IMR-90 (cell line): Measurements from ENCODE around the gene DAAM1. TPM values are rescaled to one million over a fixed set of nuclear protein-coding genes. Genes with fewer than 3 reads are reported as not detected.

Experiments
- ATAC-seq: fragments of 200-7000 bp; cut with Tn5 transposase; 2 replicates; pipeline ENCODE4 v1.9.1; 2020; ENCODE audit warnings: low read depth, mild to moderate bottlenecking, moderate library complexity
- BruUV-seq: library from RNA; stranded (reverse); fragments of 400-500 nt; replicated peaks from 2 replicates; lab custom pipeline; 2021; lab: Mats Ljungman, UMichigan
- CTCF ChIA-PET: fragments of 300-600 bp; formaldehyde crosslinking; extraction: SDS; loops from one replicate; lab custom pipeline; 2021; ENCODE audit warnings: antibody characterized with exemption; lab: Yijun Ruan, JAX
- POLR2A ChIA-PET: fragments of 300-600 bp; sonication (Branson Sonifier 250); formaldehyde crosslinking; loops from one replicate; lab custom pipeline; 2022; ENCODE audit warnings: antibody characterized with exemption; ENCODE audit not compliant: unreplicated experiment; lab: Charles Lee
- DNase-seq: peaks from one replicate; pipeline ENCODE4 v3.0.0; 2013
- H2AFZ ChIP-seq: replicated peaks from 2 replicates; pipeline ENCODE3; 2013; ENCODE audit warnings: low read length, mild to moderate bottlenecking; ENCODE audit not compliant: poor library complexity
- H2AK5ac ChIP-seq: 2 replicates; pipeline ENCODE4 v1.6.1; 2013; ENCODE audit warnings: low read depth, low read length, inconsistent platforms
- H2AK9ac ChIP-seq: replicated peaks from 2 replicates; pipeline ENCODE3; 2013; ENCODE audit warnings: mild to moderate bottlenecking, low read depth, low read length, moderate library complexity; ENCODE audit not compliant: poor library complexity
- H2BK120ac ChIP-seq: 2 replicates; pipeline ENCODE4 v1.6.1; 2013; ENCODE audit warnings: low read depth, low read length, inconsistent platforms
- H2BK15ac ChIP-seq: 3 replicates; pipeline ENCODE4 v1.6.1; 2013; ENCODE audit warnings: low read depth, low read length, inconsistent platforms
- H2BK20ac ChIP-seq: 2 replicates; pipeline ENCODE4 v1.6.1; 2013; ENCODE audit warnings: low read depth, mild to moderate bottlenecking, inconsistent platforms, low read length, moderate library complexity
- H2BK5ac ChIP-seq: 2 replicates; pipeline ENCODE4 v1.6.1; 2013; ENCODE audit warnings: mild to moderate bottlenecking, low read depth, low read length, inconsistent platforms; ENCODE audit not compliant: poor library complexity, severe bottlenecking
- H3K14ac ChIP-seq: replicated peaks from 2 replicates; pipeline ENCODE4 v1.6.1; 2013; ENCODE audit warnings: low read depth, low read length, inconsistent platforms
- H3K18ac ChIP-seq: 2 replicates; pipeline ENCODE4 v1.6.1; 2013; ENCODE audit warnings: low read depth, low read length, control low read depth
- H3K23ac ChIP-seq: 2 replicates; pipeline ENCODE4 v1.6.1; 2013; ENCODE audit warnings: low read depth, low read length, inconsistent platforms
- H3K27ac ChIP-seq: 2 replicates; pipeline ENCODE4 v1.5.1; 2013; ENCODE audit warnings: mild to moderate bottlenecking, control low read depth, low read length; ENCODE audit not compliant: insufficient read depth
- H3K27me3 ChIP-seq: 2 replicates; pipeline ENCODE4 v1.6.1; 2013; ENCODE audit warnings: low read length; ENCODE audit not compliant: control insufficient read depth, insufficient read depth
- H3K36me3 ChIP-seq: 2 replicates; pipeline ENCODE4 v1.6.1; 2013; ENCODE audit warnings: low read length, mixed read lengths; ENCODE audit not compliant: control insufficient read depth, insufficient read depth
- H3K4ac ChIP-seq: 2 replicates; pipeline ENCODE4 v1.6.1; 2013; ENCODE audit warnings: low read depth, low read length, inconsistent platforms
- H3K4me1 ChIP-seq: 2 replicates; pipeline ENCODE4 v1.6.1; 2013; ENCODE audit warnings: low read length, mixed read lengths; ENCODE audit not compliant: control insufficient read depth, insufficient read depth
- H3K4me2 ChIP-seq: 2 replicates; pipeline ENCODE4 v1.6.1; 2013; ENCODE audit warnings: low read depth, mild to moderate bottlenecking, control low read depth, low read length, moderate library complexity
- H3K4me3 ChIP-seq: 2 replicates; pipeline ENCODE4 v1.5.1; 2013; ENCODE audit warnings: low read depth, mild to moderate bottlenecking, control low read depth, low read length, moderate library complexity; ENCODE audit not compliant: insufficient read depth
- H3K56ac ChIP-seq: 2 replicates; pipeline ENCODE4 v1.6.1; 2013; ENCODE audit warnings: low read length, inconsistent platforms; ENCODE audit not compliant: insufficient read depth; ENCODE audit errors: extremely low read depth
- H3K79me1 ChIP-seq, 2 experiments: 2 replicates each; pipeline ENCODE4 v1.6.1; 2013; ENCODE audit warnings: low read length in 2 of 2, inconsistent platforms in 1 of 2, low read depth in 1 of 2
- H3K9ac ChIP-seq: 2 replicates; pipeline ENCODE4 v1.6.1; 2013; ENCODE audit warnings: low read depth, low read length, control low read depth
- H3K9me1 ChIP-seq: 2 replicates; pipeline ENCODE4 v1.6.1; 2013; ENCODE audit warnings: low read length, inconsistent platforms; ENCODE audit not compliant: insufficient read depth
- H3K9me3 ChIP-seq: 2 replicates; pipeline ENCODE4 v1.6.1; 2013; ENCODE audit warnings: low read length; ENCODE audit not compliant: control insufficient read depth, insufficient read depth
- H4K20me1 ChIP-seq: 2 replicates; pipeline ENCODE4 v1.6.1; 2013; ENCODE audit warnings: low read length, inconsistent platforms; ENCODE audit not compliant: insufficient read depth
- H4K5ac ChIP-seq: 2 replicates; pipeline ENCODE4 v1.6.1; 2013; ENCODE audit warnings: mild to moderate bottlenecking, low read depth, low read length, control low read depth
- H4K8ac ChIP-seq, 2 experiments: 2 replicates each; pipeline ENCODE4 v1.6.1; 2013; ENCODE audit warnings: low read depth in 2 of 2, low read length in 2 of 2, control low read depth in 1 of 2, inconsistent platforms in 1 of 2
- H4K91ac ChIP-seq: 2 replicates; pipeline ENCODE4 v1.6.1; 2013; ENCODE audit warnings: low read depth, low read length, inconsistent platforms; ENCODE audit not compliant: insufficient read depth
- CEBPB ChIP-seq: IDR thresholded peaks from 2 replicates; pipeline ENCODE4 v1.6.1; 2012; ENCODE audit warnings: low read depth, low read length, improper control_type of control experiment
- CHD1 ChIP-seq: IDR thresholded peaks from 2 replicates; pipeline ENCODE4 v1.6.1; 2012; ENCODE audit warnings: low read depth, low read length, improper control_type of control experiment
- FOS ChIP-seq: fragments of 150-350 bp; IDR thresholded peaks from 2 replicates; pipeline ENCODE4 v1.6.1; 2016; ENCODE audit warnings: low read depth, low read length
- MAFK ChIP-seq: IDR thresholded peaks from 2 replicates; pipeline ENCODE4 v1.6.1; 2012; ENCODE audit warnings: low read depth, low read length, improper control_type of control experiment
- MXI1 ChIP-seq: IDR thresholded peaks from 2 replicates; pipeline ENCODE4 v1.6.1; 2012; ENCODE audit warnings: low read depth, mild to moderate bottlenecking, low read length, moderate library complexity, borderline replicate concordance
- NFE2L2 ChIP-seq: fragments of 150-350 bp; IDR thresholded peaks from 2 replicates; pipeline ENCODE4 v1.6.1; 2016; ENCODE audit warnings: low read depth, mild to moderate bottlenecking, low read length
- POLR2A ChIP-seq: IDR thresholded peaks from 2 replicates; pipeline ENCODE4 v1.6.1; 2012; ENCODE audit warnings: mild to moderate bottlenecking, low read depth, low read length
- RCOR1 ChIP-seq: IDR thresholded peaks from 2 replicates; pipeline ENCODE4 v1.6.1; 2012; ENCODE audit warnings: mild to moderate bottlenecking, low read length, improper control_type of control experiment; ENCODE audit not compliant: insufficient replicate concordance
- RFX5 ChIP-seq: IDR thresholded peaks from 2 replicates; pipeline ENCODE4 v1.8.0; 2012; ENCODE audit warnings: low read depth, mild to moderate bottlenecking, low read length, moderate library complexity
- USF2 ChIP-seq: fragments of 150-350 bp; IDR thresholded peaks from 2 replicates; pipeline ENCODE4 v1.6.1; 2017; ENCODE audit warnings: mild to moderate bottlenecking, antibody characterized with exemption, low read length, low read depth
- WGBS, 2 experiments: methylation state at CpG; one replicate each; pipeline versions ENCODE4 v1.1.5 to v1.1.7; 2013; ENCODE audit warnings: missing lambda C conversion rate in 2 of 2; ENCODE audit not compliant: insufficient read length in 1 of 2; ENCODE audit errors: extremely low coverage in 2 of 2; 5-methylcytosine and 5-hydroxymethylcytosine counted together
- dilution Hi-C: fragments of 300-500 bp; cut with HindIII; formaldehyde crosslinking; loops from one replicate; pipeline ENCODE4 v1.14.3; 2018; ENCODE audit warnings: low sequenced_read_pairs; ENCODE audit not compliant: unreplicated experiment
- in situ Hi-C: fragments of 300-500 bp; cut with MboI; formaldehyde crosslinking; loops from 3 replicates; pipeline ENCODE4 v1.14.3; 2019; ENCODE audit warnings: low sequenced_read_pairs, inconsistent platforms, mixed read lengths
- intact Hi-C: fragments of 100-400 bp; cut with micrococcal nuclease; formaldehyde crosslinking; loops from 2 replicates; pipeline ENCODE4 v1.10.0; 2022
- polyA plus RNA-seq, 3 experiments: library from polyadenylated mRNA; depleted of rRNA; stranded (reverse); fragments of >200 nt; gene quantifications; 2 replicates each; pipeline ENCODE4 v1.2.3, GENCODE V29; 2012; ENCODE audit warnings: low replicate concordance in 1 of 3
- total RNA-seq: library from RNA; depleted of rRNA; stranded (reverse); fragments of >200 nt; gene quantifications from 2 replicates; pipeline ENCODE4 v1.2.3, GENCODE V29; 2012

The DAAM1 gene
- total and polyA plus RNA-seq, 2 of the 4 experiments (the other 2 are of a cell fraction): 4.8 to 5.4 TPM

GRCh38 chr14:59182641-59183040 is 5.8 kb upstream of the DAAM1 start:
- Histone ChIP-seq H3K9me3 (no peaks in the 10 kb centered on the region), H3K27me3 (peaks cover 40% of the 10 kb centered on the region), H2AK9ac (no peak overlapping the region), H4K20me1 (no peaks in the 10 kb centered on the region), H2BK120ac (no peak overlapping the region), H3K56ac (no peak overlapping the region), H3K4me1 (no peaks in the 10 kb centered on the region), H3K79me1 (no peaks in the 10 kb centered on the region), H2AK5ac (no peak overlapping the region), H3K4me2 (no peak overlapping the region), H3K18ac (no peak overlapping the region), H4K5ac (no peak overlapping the region), H3K9ac (no peak overlapping the region), H3K36me3 (no peaks in the 10 kb centered on the region), H2BK15ac (no peak overlapping the region), H4K8ac (no peak overlapping the region), H2BK5ac (no peak overlapping the region), H2AFZ (no peak overlapping the region), H3K9me1 (no peaks in the 10 kb centered on the region), H3K4ac (no peak overlapping the region), H3K23ac (no peak overlapping the region), H2BK20ac (no peak overlapping the region), H3K14ac (no peak overlapping the region), H3K27ac (no peak overlapping the region), H4K91ac (no peak overlapping the region), H3K4me3 (no peak overlapping the region)
- WGBS, 2 experiments: no CpG with 5 or more reads among the region's 5 CpGs
- DNase-seq (no peak), ATAC-seq (no peak)
- POLR2A ChIA-PET: no interaction called here
- CTCF ChIA-PET: no interaction called here
- TF ChIP-seq MXI1: no peak
- TF ChIP-seq RFX5: no peak
- no peak for TF ChIP-seq NFE2L2
- no peak for TF ChIP-seq CEBPB
- TF ChIP-seq POLR2A: no peak
- no peak for TF ChIP-seq CHD1
- no peak for TF ChIP-seq USF2
- no peak for TF ChIP-seq RCOR1
- TF ChIP-seq FOS: no peak
- no peak for TF ChIP-seq MAFK
- dilution Hi-C loops (no loop called here), in situ Hi-C loops (no loop called here), intact Hi-C loops (no loop called here)
- BruUV-seq: no TSS peak
